Psoas muscle (tissue), 8 donors: ENCODE results near the gene TRAF3. TPM values are rescaled to one million over a fixed set of nuclear protein-coding genes. Genes with fewer than 3 reads are reported as not detected.
A peak's percentile ranks its signal among the peaks of the same experiment; 100 is the strongest.

Experiments used
- ATAC-seq, 4 donors: fragments of 200-7000 bp; cut with Tn5 transposase; one replicate each; pipeline ENCODE4 v1.9.1; 2020; ENCODE audit warnings: moderate library complexity in 3 of 4, mild to moderate bottlenecking in 2 of 4
- DNase-seq, 2 donors: peaks; one replicate each; pipeline ENCODE4 v3.0.0-alpha.2; 2020
- H3K27ac ChIP-seq: fragments of 200-600 bp; one replicate; pipeline ENCODE4 v1.8.0; 2022
- H3K27me3 ChIP-seq, 3 donors: fragments of 200-600 bp in 1 of 3; one replicate each; pipeline versions ENCODE4 v1.6.1 to v1.8.0; 2013 to 2022; ENCODE audit warnings: low read length in 2 of 3, mild to moderate bottlenecking in 2 of 3, moderate library complexity in 1 of 3; ENCODE audit not compliant: insufficient read depth in 3 of 3
- H3K36me3 ChIP-seq, 2 donors: fragments of 200-600 bp in 1 of 2; one replicate each; pipeline versions ENCODE4 v1.6.1 to v1.8.0; 2013 to 2022; ENCODE audit warnings: low read depth in 1 of 2, mild to moderate bottlenecking in 1 of 2, moderate library complexity in 1 of 2; ENCODE audit not compliant: insufficient read depth in 1 of 2
- H3K4me1 ChIP-seq: fragments of 200-600 bp; one replicate; pipeline ENCODE4 v1.8.0; 2022
- H3K4me3 ChIP-seq: fragments of 200-600 bp; one replicate; pipeline ENCODE4 v1.8.0; 2022; ENCODE audit warnings: mild to moderate bottlenecking
- H3K9me3 ChIP-seq: fragments of 200-600 bp; one replicate; pipeline ENCODE4 v1.8.0; 2022
- WGBS, 3 donors: extraction: QIAGEN DNeasy Blood & Tissue Kit; methylation state at CpG; one replicate each; pipeline versions ENCODE4 v1.1.6 to v1.1.7; 2013; 5-methylcytosine and 5-hydroxymethylcytosine counted together
- intact Hi-C, 2 donors: fragments of 100-400 bp; cut with DNase I; formaldehyde crosslinking; loops; one replicate each; pipeline versions ENCODE4 v1.11.0 to v1.14.2; 2022
- polyA plus RNA-seq, 3 donors: library from polyadenylated mRNA; stranded (reverse); fragments of 200-250 nt; gene quantifications; one replicate each; pipeline ENCODE4 v1.2.3, GENCODE V29; 2013
- total RNA-seq, 4 donors: library from RNA; stranded (reverse); fragmentation: NEBNext Ultra II Directional in 2 of 4; extraction: Animal tissue kit (Norgen Biotek cat#: 25700) in 2 of 4; gene quantifications; one replicate each; pipeline versions ENCODE4 v1.2.1 to v1.2.4, GENCODE V29; 2021 to 2023
- TF ChIP-seq, protein P1 (sequence below): fragments of 200-600 bp; IDR thresholded peaks from one replicate; pipeline ENCODE4 v1.8.0; 2022; ENCODE audit warnings: antibody characterized with exemption
- donor health status: healthy with polysubstance abuse.
- donor health status: DM: no; HTN: no; CAD: no; lungs with moderate emphysema.
- donor health status: Bipolar disorder and iron deficiency.
- donor health status: healthy.
- donor health status: DM: yes; HTN: yes; CAD: no.
- donor health status: DM: no; HTN: no; CAD: no.
- donor health status: DM: no; HTN: no; CAD: no.
- donor health status: DM: yes; HTN: yes; CAD: no.

Gene TRAF3
- total and polyA plus RNA-seq, 7 donors: 3.3 to 16.3 (median 8.1) TPM

- no peak overlapping the region for H3K4me3 ChIP-seq
- DNase-seq (no peak), ATAC-seq (no peak)
- H3K9me3 ChIP-seq: no peaks in the 10 kb centered on the region
- TF ChIP-seq, protein P1, sequence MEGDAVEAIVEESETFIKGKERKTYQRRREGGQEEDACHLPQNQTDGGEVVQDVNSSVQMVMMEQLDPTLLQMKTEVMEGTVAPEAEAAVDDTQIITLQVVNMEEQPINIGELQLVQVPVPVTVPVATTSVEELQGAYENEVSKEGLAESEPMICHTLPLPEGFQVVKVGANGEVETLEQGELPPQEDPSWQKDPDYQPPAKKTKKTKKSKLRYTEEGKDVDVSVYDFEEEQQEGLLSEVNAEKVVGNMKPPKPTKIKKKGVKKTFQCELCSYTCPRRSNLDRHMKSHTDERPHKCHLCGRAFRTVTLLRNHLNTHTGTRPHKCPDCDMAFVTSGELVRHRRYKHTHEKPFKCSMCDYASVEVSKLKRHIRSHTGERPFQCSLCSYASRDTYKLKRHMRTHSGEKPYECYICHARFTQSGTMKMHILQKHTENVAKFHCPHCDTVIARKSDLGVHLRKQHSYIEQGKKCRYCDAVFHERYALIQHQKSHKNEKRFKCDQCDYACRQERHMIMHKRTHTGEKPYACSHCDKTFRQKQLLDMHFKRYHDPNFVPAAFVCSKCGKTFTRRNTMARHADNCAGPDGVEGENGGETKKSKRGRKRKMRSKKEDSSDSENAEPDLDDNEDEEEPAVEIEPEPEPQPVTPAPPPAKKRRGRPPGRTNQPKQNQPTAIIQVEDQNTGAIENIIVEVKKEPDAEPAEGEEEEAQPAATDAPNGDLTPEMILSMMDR: no peak
- H3K27ac ChIP-seq: no peak overlapping the region
- H3K36me3 ChIP-seq: peaks cover 0 to 42% of the 10 kb centered on the region in 2 donors
- H3K27me3 ChIP-seq: no peaks in the 10 kb centered on the region
- intact Hi-C loops: no loop called here
- 88 to 96% (median 94%) methylated on average over 29 of the region's 29 CpGs for WGBS, 3 donors
- no peaks in the 10 kb centered on the region for H3K4me1 ChIP-seq
Measured at GRCh38 chr14:102903248-102903888, 126.1 kb downstream of the TRAF3 start.

DNA sequence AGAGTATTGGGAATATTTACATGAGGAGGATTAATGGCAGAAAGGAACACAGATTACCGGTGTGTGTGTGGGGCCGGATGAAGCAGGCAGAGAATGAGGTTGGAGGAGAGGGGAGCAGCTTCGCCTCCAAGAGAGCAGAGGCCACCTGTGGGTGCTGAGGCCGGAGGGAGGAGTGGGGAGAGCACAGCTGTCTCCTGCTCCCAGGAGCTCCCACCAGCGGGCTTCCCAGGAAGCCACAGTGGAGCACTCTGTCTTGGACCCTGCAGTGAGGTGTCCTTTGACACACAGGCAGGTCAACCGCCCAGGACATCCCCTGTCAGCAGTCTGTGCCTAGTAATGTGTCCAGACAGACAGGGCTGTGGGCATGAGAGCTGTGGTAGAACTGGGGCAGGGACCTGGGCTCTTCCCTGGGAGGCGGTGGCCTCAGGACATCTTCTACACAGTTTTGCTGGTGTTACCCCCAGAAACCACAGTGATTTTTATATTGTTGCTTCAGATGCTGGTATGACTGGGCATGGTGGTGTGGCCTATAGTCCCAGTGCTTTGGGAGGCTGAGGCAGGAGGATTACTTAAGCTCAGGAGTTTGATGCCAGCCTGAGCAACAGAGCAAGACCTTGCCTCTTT is 126.8 kb downstream of the TRAF3 start:
- TF ChIP-seq, protein P1: no peak
- DNase-seq (peak in 1 of 2 donors; percentile 35), ATAC-seq (no peak)
- no peak overlapping the region for H3K27ac ChIP-seq
- H3K4me1 ChIP-seq: no peaks in the 10 kb centered on the region
- WGBS, 3 donors: 96 to 99% (median 98%) methylated on average over 7 of the region's 7 CpGs
- intact Hi-C loops: no loop called here
- peaks cover 0 to 41% of the 10 kb centered on the region in 2 donors for H3K36me3 ChIP-seq
- H3K9me3 ChIP-seq: no peaks in the 10 kb centered on the region
- no peak overlapping the region for H3K4me3 ChIP-seq
- H3K27me3 ChIP-seq: no peaks in the 10 kb centered on the region

GRCh38 chr14:102905116-102906108 is 128.2 kb downstream of the TRAF3 start:
- H3K27ac ChIP-seq: no peak overlapping the region
- intact Hi-C loops: no loop called here
- peaks cover 0 to 41% of the 10 kb centered on the region in 2 donors for H3K36me3 ChIP-seq

DNA sequence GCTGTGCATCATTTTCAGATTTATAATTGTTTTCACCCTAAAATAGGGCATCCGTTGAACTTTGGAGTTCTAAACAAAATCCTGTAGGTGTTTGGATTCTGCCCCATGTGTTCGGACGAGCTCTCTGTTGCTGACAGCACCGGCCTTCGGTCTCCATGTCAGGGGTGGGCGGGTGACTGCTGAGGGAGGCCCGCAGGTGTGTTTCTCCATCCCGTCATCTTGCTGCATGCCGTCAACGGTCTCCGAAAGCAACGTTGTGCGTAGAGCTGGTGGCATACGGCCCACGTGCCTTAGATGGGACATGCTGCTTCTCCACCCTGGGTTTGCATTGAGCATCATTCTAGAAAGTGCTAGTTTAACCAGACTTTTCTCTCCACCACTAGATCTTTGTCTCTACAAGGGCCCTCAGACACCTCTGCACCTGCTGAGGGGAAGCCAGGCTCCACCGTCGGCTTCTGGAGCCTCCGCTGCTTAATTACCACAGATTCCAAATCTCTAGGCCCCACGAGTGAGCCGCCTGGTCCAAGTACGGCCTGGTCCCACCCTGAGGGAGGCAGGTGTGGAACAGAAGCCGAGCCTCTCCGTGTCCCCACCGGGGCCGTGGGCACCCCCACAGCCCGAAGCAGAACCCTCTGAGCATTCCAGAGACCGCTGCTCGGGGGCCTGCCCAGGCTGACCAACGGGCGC is 129.5 kb downstream of the TRAF3 start:
- Histone ChIP-seq H3K4me1 (no peaks in the 10 kb centered on the region), H3K9me3 (no peaks in the 10 kb centered on the region), H3K27me3 (no peaks in the 10 kb centered on the region), H3K36me3 (peaks cover 0 to 37% of the 10 kb centered on the region in 2 donors), H3K27ac (no peak overlapping the region), H3K4me3 (no peak overlapping the region)
- no peak for ATAC-seq
- WGBS, 3 donors: 94 to 96% (median 94%) methylated on average over 27 to 30 of the region's 30 CpGs
- intact Hi-C loops: no loop called here
- DNase-seq: no peak
- TF ChIP-seq, protein P1: no peak

More at GRCh38 chr14:102905116-102906108, 128.2 kb downstream of the TRAF3 start:
- WGBS, 3 donors: 95 to 96% (median 95%) methylated on average over 38 of the region's 38 CpGs
- DNase-seq: no peak
- Histone ChIP-seq H3K27me3 (no peaks in the 10 kb centered on the region), H3K4me3 (no peak overlapping the region), H3K9me3 (no peaks in the 10 kb centered on the region), H3K4me1 (no peaks in the 10 kb centered on the region)
- ATAC-seq: no peak
- TF ChIP-seq, protein P1: no peak
